HAP-1 (cell line): ENCODE results near the gene DAB2IP.
"Not testable (repeated sequence)": the region's sequence is repeated elsewhere in the genome, so short reads cannot be mapped to it uniquely, and the experiment has no call there.

Experiments
- DNase-seq, 2 experiments: peaks; one replicate each; pipeline ENCODE4 v3.0.0-alpha.2; 2016 to 2020; ENCODE audit warnings: low spot score in 2 of 2
- H3K27me3 ChIP-seq: fragments of 250-450 bp; sonication (Bioruptor Pico); 2 replicates; pipeline ENCODE4 v1.5.1; 2020; ENCODE audit warnings: low read depth, mild to moderate bottlenecking, moderate library complexity
- H3K36me3 ChIP-seq: fragments of 250-450 bp; sonication (Bioruptor Pico); replicated peaks from 2 replicates; pipeline ENCODE4 v1.5.1; 2020; ENCODE audit warnings: mild to moderate bottlenecking
- H3K4me1 ChIP-seq: fragments of 250-450 bp; sonication (Bioruptor Pico); 2 replicates; pipeline ENCODE4 v1.5.1; 2020; ENCODE audit warnings: mild to moderate bottlenecking
- H3K4me3 ChIP-seq: fragments of 250-450 bp; sonication (Bioruptor Pico); 2 replicates; pipeline ENCODE4 v1.5.1; 2020; ENCODE audit warnings: mild to moderate bottlenecking, moderate library complexity
- H3K9me3 ChIP-seq: fragments of 250-450 bp; sonication (Bioruptor Pico); 2 replicates; pipeline ENCODE4 v1.5.1; 2020; ENCODE audit warnings: mild to moderate bottlenecking, moderate library complexity
- in situ Hi-C: fragments of 300-500 bp; cut with MboI; formaldehyde crosslinking; loops from 3 replicates; pipeline ENCODE4 v1.14.3; 2020; ENCODE audit warnings: low sequenced_read_pairs, inconsistent platforms, mixed read lengths

DAB2IP gene

DNA sequence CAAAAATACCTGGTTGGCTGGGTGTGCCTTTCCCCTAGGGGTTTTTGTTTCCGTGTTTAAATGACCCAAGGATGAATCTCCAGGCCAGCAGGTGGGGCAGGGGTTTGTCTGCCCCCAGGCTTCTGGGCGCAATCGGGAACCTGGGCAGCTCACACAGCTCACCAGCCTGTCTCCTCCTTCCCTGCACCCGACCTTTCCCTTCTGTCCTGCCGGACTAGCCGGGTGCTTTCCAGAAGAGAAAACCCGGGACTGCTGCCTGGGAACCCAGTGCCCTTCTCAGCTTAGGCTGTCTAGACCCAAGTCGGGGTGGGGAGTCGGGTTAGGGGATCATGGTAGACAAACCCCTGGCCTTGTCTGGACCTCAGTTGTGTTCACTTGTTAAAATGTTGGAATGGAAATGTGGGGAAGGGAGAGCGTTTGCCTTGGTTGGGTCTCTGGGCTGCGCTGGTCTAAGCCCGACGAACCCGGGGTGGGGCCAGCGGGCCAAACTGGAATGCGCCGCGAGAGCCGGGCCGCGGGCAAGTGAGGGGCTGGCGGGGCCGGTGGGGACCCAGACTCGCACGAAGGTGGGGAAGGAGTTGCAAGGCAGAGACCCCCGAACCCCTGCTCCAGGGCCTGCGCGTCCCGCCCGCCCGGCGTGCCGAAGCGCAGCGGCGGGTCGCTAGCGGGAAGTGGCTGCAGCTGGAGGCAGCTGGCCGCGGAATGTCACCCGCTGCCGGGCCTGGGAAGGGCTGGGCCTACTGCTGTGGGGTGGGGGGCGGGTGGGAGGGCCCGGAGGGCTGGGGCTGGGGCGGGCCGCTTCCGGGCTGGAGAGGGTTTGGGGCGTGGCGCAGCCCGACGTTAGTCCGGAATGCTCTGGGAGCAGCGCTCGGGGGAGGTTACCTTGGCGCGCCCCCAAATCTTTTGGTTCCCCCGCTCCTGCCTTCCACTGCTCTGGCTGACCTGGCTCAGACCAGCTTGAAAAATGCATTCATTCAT is 84.6 kb downstream of the DAB2IP start:
- no peaks in the 10 kb centered on the region for H3K27me3 ChIP-seq
- no peaks in the 10 kb centered on the region for H3K4me1 ChIP-seq
- no peak overlapping the region for H3K4me3 ChIP-seq
- in situ Hi-C loops = no loop called here
- no peaks in the 10 kb centered on the region; the same call in 1 of the 2 replicates for H3K36me3 ChIP-seq
- DNase-seq = no peak
- no peaks in the 10 kb centered on the region for H3K9me3 ChIP-seq

DNA sequence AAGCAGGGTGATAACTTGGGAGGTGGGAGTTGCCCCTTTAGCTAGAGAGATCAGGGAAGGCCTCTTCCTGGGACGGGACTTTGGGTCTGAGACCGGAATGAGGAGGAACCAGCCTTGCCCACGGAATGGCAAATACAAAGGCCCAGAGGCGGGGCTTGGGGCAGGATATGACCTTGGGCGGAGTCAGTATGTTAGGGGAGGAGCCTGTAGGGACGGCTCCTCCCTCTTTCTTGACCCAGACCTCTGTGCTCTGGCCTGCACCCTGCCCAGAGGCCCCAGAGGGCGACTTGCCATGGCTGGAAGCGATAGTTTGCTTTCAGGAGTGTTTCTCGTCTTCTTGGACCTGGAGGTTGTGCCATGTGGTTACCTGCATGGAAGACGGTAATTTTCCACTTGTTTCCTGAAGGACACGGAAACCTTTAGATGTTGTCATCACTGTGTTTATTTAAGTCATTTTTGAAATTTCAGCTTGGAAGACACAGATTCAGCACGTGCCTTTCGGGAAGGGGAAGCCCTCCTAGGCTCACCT is 85.6 kb downstream of the DAB2IP start:
- in situ Hi-C loops = no loop called here
- Histone ChIP-seq H3K4me1 (no peaks in the 10 kb centered on the region), H3K36me3 (no peaks in the 10 kb centered on the region; the same call in 1 of the 2 replicates), H3K27me3 (no peaks in the 10 kb centered on the region), H3K4me3 (no peak overlapping the region), H3K9me3 (no peaks in the 10 kb centered on the region)
- peak in 1 of 2 experiments; percentile 41 for DNase-seq

DNA sequence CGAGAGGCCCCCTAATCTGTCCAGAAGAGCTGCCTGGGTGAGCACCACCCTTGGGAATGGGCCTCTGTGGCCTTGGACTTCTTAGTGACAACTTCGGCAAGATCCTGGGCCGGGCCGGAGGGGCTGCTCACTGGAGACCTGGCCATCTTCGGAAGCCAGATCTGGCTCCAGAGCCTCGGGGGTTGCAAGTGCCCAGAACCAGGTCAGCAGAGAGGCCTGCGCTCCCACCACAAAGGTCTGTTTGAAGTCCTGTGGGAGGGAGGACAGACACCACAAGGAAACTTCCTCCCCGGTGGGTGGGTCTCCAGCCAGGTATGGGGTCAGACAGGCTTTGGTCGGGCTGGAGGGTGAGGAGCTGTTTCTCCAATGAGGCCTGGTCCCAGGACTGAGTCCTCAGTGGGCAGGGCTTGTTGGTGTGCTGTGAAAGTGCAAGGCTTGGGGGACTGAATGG is 86.1 kb downstream of the DAB2IP start:
- Histone ChIP-seq H3K9me3 (no peaks in the 10 kb centered on the region), H3K4me3 (no peak overlapping the region), H3K36me3 (no peaks in the 10 kb centered on the region; the same call in 1 of the 2 replicates), H3K27me3 (no peaks in the 10 kb centered on the region), H3K4me1 (no peaks in the 10 kb centered on the region)
- in situ Hi-C loops = no loop called here
- DNase-seq = no peak

DNA sequence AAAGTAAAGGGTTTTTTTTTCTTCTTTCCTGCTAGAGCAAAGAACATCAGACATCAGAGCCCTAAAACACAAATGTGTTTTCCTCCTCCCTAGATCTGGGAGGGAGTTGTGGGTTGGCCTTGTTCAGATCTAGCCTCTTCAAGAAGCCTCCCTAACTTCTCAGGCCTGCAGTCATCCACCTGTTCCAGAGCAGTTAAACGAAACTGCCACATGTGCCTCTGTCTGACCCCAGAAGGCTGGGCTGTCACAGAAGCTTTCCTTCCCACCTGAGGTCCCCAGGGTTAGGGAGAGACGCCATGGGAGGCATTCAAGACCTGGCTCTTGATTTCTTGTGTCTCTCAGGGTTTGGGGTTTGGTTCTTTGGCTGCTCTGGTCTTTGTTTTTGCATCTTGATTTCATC is 87.0 kb downstream of the DAB2IP start:
- H3K9me3 ChIP-seq = no peaks in the 10 kb centered on the region
- H3K4me1 ChIP-seq = peaks cover 4% of the 10 kb centered on the region
- no peaks in the 10 kb centered on the region; the same call in 1 of the 2 replicates for H3K36me3 ChIP-seq
- no peaks in the 10 kb centered on the region for H3K27me3 ChIP-seq
- in situ Hi-C loops = no loop called here
- no peak overlapping the region for H3K4me3 ChIP-seq
- DNase-seq = no peak

DNA sequence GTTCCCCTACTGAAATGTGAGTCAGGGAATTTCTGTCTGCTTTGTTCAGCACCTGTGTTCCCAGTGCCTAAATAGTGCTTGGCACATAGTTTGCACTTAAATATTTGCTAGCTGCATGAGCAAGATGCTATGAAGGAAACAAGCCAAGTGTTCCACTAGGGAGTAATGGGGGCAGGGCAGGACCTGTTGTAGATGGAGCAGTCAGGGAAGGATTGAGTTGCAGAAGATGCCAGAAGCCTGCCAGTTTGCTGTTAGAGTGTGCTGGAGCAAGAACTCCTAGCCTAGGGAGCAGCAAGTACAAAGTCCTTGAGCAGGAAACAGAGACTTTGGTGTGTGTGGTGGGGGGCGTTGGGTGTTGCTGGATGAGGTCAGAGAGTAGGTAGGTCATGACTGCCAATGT is 87.5 kb downstream of the DAB2IP start:
- in situ Hi-C loops = no loop called here
- H3K36me3 ChIP-seq = no peaks in the 10 kb centered on the region; the same call in 1 of the 2 replicates
- no peak overlapping the region for H3K4me3 ChIP-seq
- H3K27me3 ChIP-seq = no peaks in the 10 kb centered on the region
- no peaks in the 10 kb centered on the region for H3K9me3 ChIP-seq
- no peak for DNase-seq
- H3K4me1 ChIP-seq = peaks cover 10% of the 10 kb centered on the region

DNA sequence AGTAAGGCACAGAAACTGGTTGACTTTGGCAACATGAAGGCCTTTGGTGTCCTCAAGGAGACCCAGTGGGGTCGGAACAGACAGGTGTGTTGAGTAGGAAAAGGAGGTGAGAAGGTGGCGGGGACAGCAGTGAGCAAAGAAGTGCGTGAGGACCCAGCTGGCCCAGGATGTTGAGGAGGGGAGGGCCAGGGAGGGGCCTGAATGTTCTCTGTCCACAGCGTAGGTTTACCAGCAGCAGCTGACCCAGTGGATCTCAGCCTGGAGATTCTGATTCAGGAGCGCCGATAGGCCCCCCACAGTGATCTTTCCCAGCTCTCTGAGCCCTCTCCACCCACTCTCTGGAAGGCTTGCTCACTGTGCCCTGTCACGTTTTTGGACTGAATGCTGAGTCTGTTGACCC is 88.5 kb downstream of the DAB2IP start:
- in situ Hi-C loops = no loop called here
- Histone ChIP-seq H3K4me3 (no peak overlapping the region), H3K36me3 (no peaks in the 10 kb centered on the region; the same call in 1 of the 2 replicates), H3K27me3 (no peaks in the 10 kb centered on the region), H3K4me1 (peaks cover 13% of the 10 kb centered on the region), H3K9me3 (no peaks in the 10 kb centered on the region)
- DNase-seq = no peak

DNA sequence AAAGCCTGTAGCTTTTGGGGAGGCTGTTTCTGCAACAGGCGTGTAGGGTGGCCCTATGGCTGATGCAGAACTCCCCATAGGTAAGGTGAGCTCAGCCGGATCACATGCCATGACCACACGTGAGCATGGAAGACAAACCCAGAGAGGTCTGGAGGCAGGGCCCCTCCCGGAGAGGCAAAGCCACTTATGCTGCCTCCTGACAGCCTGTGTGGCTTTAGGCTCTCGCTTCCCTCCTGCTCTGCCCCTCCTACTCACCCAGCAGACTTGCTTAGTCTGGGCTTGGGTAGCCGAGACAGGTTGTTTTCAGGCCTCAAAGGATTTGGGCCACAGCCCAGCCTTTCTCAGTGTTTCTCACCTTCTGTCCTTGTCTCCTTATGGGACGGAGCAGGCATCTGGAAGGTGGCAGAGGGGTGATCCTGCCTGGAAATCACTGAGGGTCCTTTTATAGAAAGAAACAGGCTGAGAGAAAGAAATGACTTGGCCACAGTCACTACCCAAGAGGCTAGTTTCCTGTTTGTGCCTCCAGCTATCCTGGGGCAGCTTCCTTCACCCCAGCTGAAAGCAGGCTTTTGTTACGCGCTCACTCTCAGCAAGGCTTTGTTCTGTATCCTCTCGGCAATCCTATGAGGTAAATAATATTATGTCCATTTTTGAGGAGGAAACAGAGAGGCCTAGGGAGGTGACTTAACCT is 89.9 kb downstream of the DAB2IP start:
- no peak for DNase-seq
- in situ Hi-C loops = no loop called here
- H3K4me1 ChIP-seq = peaks cover 13% of the 10 kb centered on the region
- no peaks in the 10 kb centered on the region for H3K27me3 ChIP-seq
- H3K4me3 ChIP-seq = no peak overlapping the region
- no peaks in the 10 kb centered on the region; the same call in 1 of the 2 replicates for H3K36me3 ChIP-seq
- H3K9me3 ChIP-seq = no peaks in the 10 kb centered on the region

DNA sequence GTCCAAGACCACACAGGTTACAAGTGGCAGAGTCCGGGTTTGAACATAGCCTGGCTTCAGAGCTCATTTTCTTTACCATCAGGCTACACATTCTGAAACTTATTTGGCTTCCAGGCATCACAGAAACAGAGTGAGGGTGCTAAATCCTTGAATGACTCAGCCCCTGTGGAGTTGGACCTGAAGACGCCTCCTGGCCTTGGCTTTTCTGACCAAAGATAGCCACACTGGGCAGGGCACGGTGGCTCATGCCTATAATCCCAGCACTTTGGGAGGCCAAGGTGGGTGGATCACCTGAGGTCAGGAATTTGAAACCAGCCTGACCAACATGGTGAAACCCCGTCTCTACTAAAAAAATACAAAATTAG is 90.5 kb downstream of the DAB2IP start:
- H3K4me3 ChIP-seq, H3K27me3 ChIP-seq, DNase-seq, in situ Hi-C loops, H3K9me3 ChIP-seq, H3K36me3 ChIP-seq: not testable (repeated sequence)
- peaks cover 13% of the 10 kb centered on the region for H3K4me1 ChIP-seq

DNA sequence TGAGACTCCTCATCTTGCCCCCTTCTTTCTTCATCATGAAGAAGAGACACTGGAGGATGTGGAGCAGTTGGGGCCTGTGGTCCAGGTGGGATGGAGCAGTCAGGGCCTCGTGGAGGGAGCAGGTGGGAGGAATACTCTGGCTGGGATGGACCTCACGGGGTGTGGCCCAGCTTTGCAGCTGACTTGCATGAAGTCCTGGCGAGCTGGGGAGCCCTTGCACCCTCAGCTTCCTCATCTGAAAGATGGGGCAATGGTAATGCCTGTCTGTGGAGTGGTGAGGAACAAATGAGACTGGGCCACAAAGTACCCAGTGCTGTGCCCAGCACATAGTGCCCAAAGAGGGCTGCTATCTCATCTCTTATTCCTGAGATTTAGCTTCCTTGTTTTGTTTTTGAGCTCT is 91.5 kb downstream of the DAB2IP start:
- H3K9me3 ChIP-seq = no peaks in the 10 kb centered on the region
- no peak for DNase-seq
- in situ Hi-C loops = no loop called here
- no peak overlapping the region for H3K4me3 ChIP-seq
- no peaks in the 10 kb centered on the region for H3K27me3 ChIP-seq
- H3K4me1 ChIP-seq = peaks cover 13% of the 10 kb centered on the region
- H3K36me3 ChIP-seq = no peaks in the 10 kb centered on the region

DNA sequence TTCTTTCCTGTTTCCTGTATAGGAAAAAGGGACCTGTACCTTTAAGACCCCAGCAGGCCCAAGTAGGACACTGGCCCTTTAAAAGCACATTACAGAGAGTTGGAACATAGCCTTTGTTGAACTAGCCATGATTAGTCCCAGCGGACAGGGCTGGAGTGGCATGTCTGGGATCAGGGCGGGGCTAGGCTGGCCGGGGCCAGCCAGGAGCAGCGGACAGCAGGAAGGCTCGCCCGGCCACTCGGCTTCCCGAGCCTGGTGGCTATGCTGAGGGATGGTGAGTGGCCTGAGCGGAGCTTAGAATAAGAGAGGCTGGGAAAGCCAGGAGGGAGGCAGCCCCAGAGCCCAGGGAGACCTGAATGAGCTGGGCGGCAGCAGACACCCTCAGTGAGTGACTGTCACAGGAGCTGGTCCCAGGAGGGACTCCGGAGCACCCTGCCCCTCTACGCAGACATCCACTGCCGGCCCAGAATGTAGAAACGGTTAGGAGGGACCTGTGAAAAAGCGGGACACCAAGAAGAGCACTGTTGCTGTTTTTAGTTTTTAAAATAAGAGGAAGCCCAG is 92.1 kb downstream of the DAB2IP start:
- peak; percentile 81 to 86 for DNase-seq
- in situ Hi-C loops = no loop called here
- H3K9me3 ChIP-seq = no peaks in the 10 kb centered on the region
- peak overlapping the region; percentile 20 for H3K4me3 ChIP-seq
- H3K27me3 ChIP-seq = no peaks in the 10 kb centered on the region
- no peaks in the 10 kb centered on the region for H3K36me3 ChIP-seq
- H3K4me1 ChIP-seq = peaks cover 13% of the 10 kb centered on the region

DNA sequence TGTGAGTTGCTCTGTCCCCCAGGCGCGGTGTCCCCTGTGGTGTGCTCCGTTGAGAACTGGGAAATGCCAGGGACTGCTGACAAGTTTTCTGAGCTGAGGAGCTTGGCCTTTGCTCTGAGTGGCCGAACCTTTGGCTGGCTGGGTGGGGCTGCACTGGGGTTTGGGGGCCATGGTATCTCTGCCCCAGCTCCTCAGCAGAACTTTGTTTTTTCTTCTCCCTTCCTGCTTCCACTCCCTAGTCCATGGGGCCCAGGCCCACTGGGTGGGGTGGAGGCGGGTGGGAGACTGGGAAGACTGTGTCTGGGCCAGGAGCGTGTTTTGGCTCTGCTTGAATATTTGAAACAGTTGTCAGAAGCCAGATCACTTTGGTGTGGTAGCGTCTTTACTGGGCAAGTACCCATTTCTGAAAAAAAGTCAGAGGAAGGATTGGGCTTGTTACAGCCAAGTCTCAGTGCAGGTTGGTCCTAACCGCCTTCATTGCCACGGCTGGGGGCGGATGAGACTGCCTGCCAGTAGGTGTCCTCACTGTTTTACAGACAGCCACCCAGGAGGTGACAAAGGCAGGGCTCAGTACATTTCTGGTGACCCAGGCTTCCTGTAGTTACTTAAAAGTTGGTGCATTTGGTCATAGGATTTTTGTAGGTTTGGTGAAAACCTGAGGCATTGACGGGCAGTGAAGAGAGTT is 92.7 kb downstream of the DAB2IP start:
- Histone ChIP-seq H3K4me1 (peaks cover 13% of the 10 kb centered on the region), H3K9me3 (no peaks in the 10 kb centered on the region), H3K36me3 (no peaks in the 10 kb centered on the region), H3K4me3 (no peak overlapping the region; the same call in 1 of the 2 replicates), H3K27me3 (no peaks in the 10 kb centered on the region)
- in situ Hi-C loops = no loop called here
- peak; percentile 48 to 72 for DNase-seq

DNA sequence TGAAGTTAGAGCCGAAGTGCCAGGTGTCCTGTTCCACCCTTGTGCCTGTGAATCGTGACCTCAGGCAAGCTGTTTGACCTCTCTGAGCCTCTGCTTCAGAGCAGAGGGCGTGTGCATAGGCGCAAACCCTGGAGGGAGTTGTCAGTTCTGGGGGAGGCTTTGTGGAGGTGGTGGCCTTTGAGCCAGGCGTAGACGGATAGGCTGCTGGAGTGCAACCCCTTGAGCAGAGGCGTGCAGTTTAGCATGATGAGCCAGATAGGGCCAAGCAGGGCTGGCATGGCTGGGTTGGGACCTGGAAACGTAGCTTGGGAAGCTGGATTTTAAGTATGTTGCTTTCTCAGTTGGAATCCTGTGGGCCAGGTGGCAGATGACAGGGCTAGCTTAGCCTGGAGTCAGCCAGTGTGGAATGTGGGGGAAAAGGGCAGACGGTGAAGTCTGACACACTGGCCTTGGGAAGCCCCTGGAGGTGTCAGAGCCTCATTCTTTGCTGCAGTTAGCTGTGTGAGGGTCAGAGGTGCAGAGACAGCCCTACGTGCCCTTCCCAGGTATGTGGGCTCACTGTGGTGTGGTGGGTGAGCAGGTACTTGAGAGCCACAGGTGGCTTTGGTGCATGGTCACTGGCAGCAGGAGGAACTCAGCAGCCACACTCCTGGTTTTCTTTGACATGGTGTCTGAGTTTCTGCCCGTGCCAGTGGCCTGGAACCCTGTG is 93.4 kb downstream of the DAB2IP start:
- Histone ChIP-seq H3K4me3 (no peak overlapping the region), H3K4me1 (peaks cover 13% of the 10 kb centered on the region), H3K36me3 (no peaks in the 10 kb centered on the region), H3K9me3 (no peaks in the 10 kb centered on the region), H3K27me3 (no peaks in the 10 kb centered on the region)
- in situ Hi-C loops = no loop called here
- peak in 1 of 2 experiments; percentile 17 for DNase-seq

DNA sequence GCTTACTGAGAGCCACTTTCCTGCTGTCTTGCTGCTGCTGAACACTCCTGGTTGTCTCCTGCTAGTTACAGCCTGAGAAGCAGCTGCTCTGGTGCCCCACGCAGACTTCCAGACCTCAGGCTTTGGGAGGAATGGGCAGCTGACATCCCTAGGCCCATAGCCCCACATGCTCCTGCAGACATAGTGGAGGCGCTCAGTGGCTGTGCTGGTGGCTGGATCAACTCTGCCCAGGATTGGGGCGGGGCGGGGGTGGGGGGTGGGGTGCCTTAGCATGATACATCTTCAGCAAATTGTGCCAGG is 93.9 kb downstream of the DAB2IP start:
- H3K4me1 ChIP-seq = peaks cover 13% of the 10 kb centered on the region
- no peaks in the 10 kb centered on the region for H3K27me3 ChIP-seq

More for the DNA sequence above, 93.9 kb downstream of the DAB2IP start:
- Histone ChIP-seq H3K9me3 (no peaks in the 10 kb centered on the region), H3K36me3 (no peaks in the 10 kb centered on the region), H3K4me3 (no peak overlapping the region)
- in situ Hi-C loops = no loop called here
- DNase-seq = no peak
